Progenitor cell of endocrine pancreas (in vitro differentiated cells): ENCODE data around the gene EEPD1. TPM values are rescaled to one million over a fixed set of nuclear protein-coding genes. Genes with fewer than 3 reads are reported as not detected.

Source experiments
- DNase-seq: peaks from one replicate; pipeline ENCODE4 v3.0.0; 2021; ENCODE audit warnings: low spot score; ENCODE audit not compliant: unreplicated experiment
- H3K27ac Mint-ChIP-seq: 2 replicates; pipeline ENCODE4 v1.8.0; 2021; ENCODE audit warnings: mild to moderate bottlenecking, moderate library complexity, mixed read lengths
- H3K27me3 Mint-ChIP-seq: 2 replicates; pipeline ENCODE4 v1.8.0; 2021; ENCODE audit warnings: mixed read lengths
- H3K36me3 Mint-ChIP-seq: 2 replicates; pipeline ENCODE4 v1.8.0; 2022; ENCODE audit warnings: mixed read lengths; ENCODE audit not compliant: insufficient read depth
- H3K4me1 Mint-ChIP-seq: 2 replicates; pipeline ENCODE4 v1.8.0; 2021; ENCODE audit warnings: low read depth, mixed read lengths
- H3K4me3 Mint-ChIP-seq: 2 replicates; pipeline ENCODE4 v1.8.0; 2021; ENCODE audit warnings: low read depth, mild to moderate bottlenecking, moderate library complexity, mixed read lengths
- H3K9me3 Mint-ChIP-seq: 2 replicates; pipeline ENCODE4 v1.8.0; 2021; ENCODE audit warnings: low read depth, mixed read lengths
- CTCF ChIP-seq: fragments of 200-600 bp; sonication (generic); IDR thresholded peaks from one replicate; pipeline ENCODE4 v1.5.0; 2021; ENCODE audit warnings: antibody characterized with exemption, mild to moderate bottlenecking; ENCODE audit not compliant: unreplicated experiment
- total RNA-seq: library from RNA; stranded (reverse); gene quantifications from 2 replicates; pipeline ENCODE4 v1.2.1, GENCODE V29; 2021

EEPD1 gene
- total RNA-seq, 1 donor from 2014 or later, result 10.6 TPM

DNA sequence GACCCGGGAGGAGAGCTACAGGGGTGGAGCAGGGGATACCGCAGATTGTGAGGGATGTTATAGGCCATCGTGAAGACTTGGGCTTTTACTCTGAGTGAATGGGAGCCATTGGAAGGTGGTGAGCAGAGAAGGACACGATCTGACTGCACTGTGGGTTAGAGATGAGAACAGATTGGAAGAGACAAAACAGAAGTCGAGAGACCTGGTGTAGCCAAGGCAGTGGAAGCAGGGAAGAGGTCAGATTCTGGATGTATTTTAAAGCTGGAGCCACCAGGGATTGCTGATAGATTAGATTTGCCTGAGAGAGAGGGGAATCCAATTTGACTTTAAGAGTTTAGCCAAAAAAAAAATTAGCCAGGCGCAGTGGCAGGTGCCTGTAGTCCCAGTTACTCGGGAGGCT, 21.6 kb upstream of the EEPD1 start:
- no peak for TF ChIP-seq CTCF
- Mint-ChIP-seq H3K27ac (no peak overlapping the region), H3K9me3 (peaks cover 5% of the 10 kb centered on the region), H3K4me3 (no peak overlapping the region), H3K4me1 (peaks cover 6% of the 10 kb centered on the region), H3K36me3 (no peaks in the 10 kb centered on the region), H3K27me3 (no peaks in the 10 kb centered on the region)
- DNase-seq, result no peak

GRCh38 chr7:36132012-36132411, 21.0 kb upstream of the EEPD1 start:
- peaks cover 5% of the 10 kb centered on the region for H3K9me3 Mint-ChIP-seq

GRCh38 chr7:36135700-36136099, 17.4 kb upstream of the EEPD1 start:
- no peak for DNase-seq
- Mint-ChIP-seq H3K36me3 (no peaks in the 10 kb centered on the region), H3K4me1 (peaks cover 3% of the 10 kb centered on the region), H3K27ac (no peak overlapping the region), H3K9me3 (peaks cover 5% of the 10 kb centered on the region), H3K27me3 (no peaks in the 10 kb centered on the region), H3K4me3 (no peak overlapping the region)
- TF ChIP-seq CTCF, result no peak

More at GRCh38 chr7:36132012-36132411, 21.0 kb upstream of the EEPD1 start:
- Mint-ChIP-seq H3K27me3 (no peaks in the 10 kb centered on the region), H3K36me3 (no peaks in the 10 kb centered on the region), H3K27ac (no peak overlapping the region), H3K4me1 (peaks cover 7% of the 10 kb centered on the region), H3K4me3 (no peak overlapping the region)
- TF ChIP-seq CTCF, result no peak
- DNase-seq, result no peak

DNA sequence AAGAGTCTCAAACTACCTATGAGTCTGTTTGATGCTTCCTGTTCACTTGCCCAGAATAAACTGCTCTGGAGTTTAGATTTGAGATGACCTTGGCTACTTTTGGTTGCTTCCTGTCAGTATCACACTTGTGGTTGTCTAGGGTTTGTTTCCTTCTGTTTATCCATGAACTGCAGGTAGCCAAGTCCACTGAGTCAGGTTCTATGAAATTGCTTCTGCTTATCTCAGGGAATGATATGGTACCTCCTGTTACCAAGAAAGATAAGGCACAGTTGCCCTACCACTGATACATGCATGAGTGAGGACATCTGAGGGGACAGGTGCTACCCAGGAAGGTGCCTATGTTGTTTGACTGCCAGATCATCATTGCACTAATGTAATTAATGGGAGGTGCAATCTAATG, 15.8 kb upstream of the EEPD1 start:
- Mint-ChIP-seq H3K9me3 (peaks cover 5% of the 10 kb centered on the region), H3K27me3 (no peaks in the 10 kb centered on the region), H3K27ac (no peak overlapping the region), H3K36me3 (no peaks in the 10 kb centered on the region), H3K4me3 (no peak overlapping the region), H3K4me1 (peaks cover 3% of the 10 kb centered on the region)
- no peak for DNase-seq
- no peak for TF ChIP-seq CTCF

GRCh38 chr7:36137754-36138153, 15.3 kb upstream of the EEPD1 start:
- Mint-ChIP-seq H3K27me3 (no peaks in the 10 kb centered on the region), H3K4me1 (peaks cover 3% of the 10 kb centered on the region), H3K4me3 (no peak overlapping the region), H3K27ac (no peak overlapping the region), H3K9me3 (peaks cover 5% of the 10 kb centered on the region), H3K36me3 (no peaks in the 10 kb centered on the region)
- DNase-seq, result no peak
- no peak for TF ChIP-seq CTCF
